CD14-positive monocyte (primary cell): ENCODE results near the gene PIH1D2. TPM values are rescaled to one million over a fixed set of nuclear protein-coding genes. Genes with fewer than 3 reads are reported as not detected.
A peak's percentile ranks its signal among the peaks of the same experiment; 100 is the strongest.
"Not testable (repeated sequence)": the region's sequence is repeated elsewhere in the genome, so short reads cannot be mapped to it uniquely, and the experiment has no call there.

Experiments used
- DNase-seq, 3 donors: peaks; one replicate each; pipeline ENCODE4 v3.0.0-alpha.2; 2011 to 2022
- H2AFZ ChIP-seq: 2 replicates; pipeline ENCODE4 v1.6.0; 2012; ENCODE audit warnings: mild to moderate bottlenecking, low read depth, low read length, inconsistent platforms; ENCODE audit not compliant: insufficient read depth, poor library complexity, severe bottlenecking
- H3K27ac ChIP-seq, 2 donors: 1 replicate in 1 of 2; 2 replicates in 1 of 2; pipeline ENCODE4 v1.5.1; 2012 to 2013; ENCODE audit warnings: low read length in 2 of 2, control low read depth in 1 of 2, inconsistent platforms in 1 of 2, low read depth in 1 of 2, mild to moderate bottlenecking in 1 of 2
- H3K27me3 ChIP-seq, 2 donors: one replicate each; pipeline versions ENCODE4 v1.6.0 to v1.6.1; 2011 to 2013; ENCODE audit warnings: low read length in 2 of 2; ENCODE audit not compliant: control insufficient read depth in 2 of 2, insufficient read depth in 2 of 2
- H3K36me3 ChIP-seq, 2 donors: replicated peaks in 1 of 2; 1 replicate in 1 of 2; 2 replicates in 1 of 2; pipeline versions ENCODE4 v1.5.1 to v1.6.1; 2012 to 2013; ENCODE audit warnings: low read length in 2 of 2, control low read depth in 1 of 2, inconsistent platforms in 1 of 2, mild to moderate bottlenecking in 1 of 2; ENCODE audit not compliant: insufficient read depth in 2 of 2, control insufficient read depth in 1 of 2
- H3K4me1 ChIP-seq, 2 donors: 1 replicate in 1 of 2; 2 replicates in 1 of 2; pipeline versions ENCODE4 v1.5.1 to v1.6.1; 2012 to 2013; ENCODE audit warnings: low read length in 2 of 2, control low read depth in 1 of 2, inconsistent platforms in 1 of 2, mild to moderate bottlenecking in 1 of 2, moderate library complexity in 1 of 2; ENCODE audit not compliant: insufficient read depth in 2 of 2, control insufficient read depth in 1 of 2
- H3K4me2 ChIP-seq: replicated peaks from 2 replicates; pipeline ENCODE3; 2012; ENCODE audit warnings: low read length, moderate library complexity, mild to moderate bottlenecking; ENCODE audit not compliant: poor library complexity, severe bottlenecking; ENCODE audit errors: extremely low read depth
- H3K4me3 ChIP-seq, 3 experiments: fragments of 200-600 bp in 1 of 3; sonication (generic) in 1 of 3; replicated peaks in 1 of 3; 1 replicate in 2 of 3; 2 replicates in 1 of 3; pipeline ENCODE4 v1.5.1; 2011 to 2013; ENCODE audit warnings: low read length in 3 of 3, mild to moderate bottlenecking in 3 of 3, control low read depth in 2 of 3, low read depth in 2 of 3, inconsistent platforms in 1 of 3, moderate library complexity in 1 of 3
- H3K79me2 ChIP-seq: 2 replicates; pipeline ENCODE4 v1.6.0; 2012; ENCODE audit warnings: mild to moderate bottlenecking, control low read depth, inconsistent platforms, low read length, moderate library complexity; ENCODE audit not compliant: insufficient read depth
- H3K9ac ChIP-seq: 2 replicates; pipeline ENCODE4 v1.6.0; 2017; ENCODE audit warnings: low read length, mild to moderate bottlenecking; ENCODE audit not compliant: insufficient read depth, poor library complexity, severe bottlenecking
- H3K9me3 ChIP-seq, 2 donors: replicated peaks in 1 of 2; 1 replicate in 1 of 2; 2 replicates in 1 of 2; pipeline versions ENCODE4 v1.5.1 to v1.6.1; 2012 to 2013; ENCODE audit warnings: low read length in 2 of 2, control low read depth in 1 of 2; ENCODE audit not compliant: control insufficient read depth in 1 of 2, insufficient read depth in 1 of 2
- H4K20me1 ChIP-seq: 2 replicates; pipeline ENCODE4 v1.6.0; 2012; ENCODE audit warnings: mild to moderate bottlenecking, low read length, control low read depth, moderate library complexity; ENCODE audit not compliant: insufficient read depth
- H3K27ac Mint-ChIP-seq, 7 donors: one replicate each; pipeline ENCODE4 v1.8.0; 2020; ENCODE audit warnings: mild to moderate bottlenecking in 7 of 7, mixed read lengths in 7 of 7, moderate library complexity in 6 of 7, inconsistent platforms in 2 of 7
- H3K27me3 Mint-ChIP-seq, 3 donors: one replicate each; pipeline ENCODE4 v1.8.0; 2021 to 2022; ENCODE audit warnings: low read depth in 3 of 3, mild to moderate bottlenecking in 3 of 3, mixed read lengths in 3 of 3, moderate library complexity in 3 of 3, inconsistent platforms in 1 of 3
- H3K36me3 Mint-ChIP-seq, 2 donors: one replicate each; pipeline ENCODE4 v1.8.0; 2020; ENCODE audit warnings: mixed read lengths in 2 of 2, inconsistent platforms in 1 of 2, mild to moderate bottlenecking in 1 of 2
- H3K4me1 Mint-ChIP-seq: one replicate; pipeline ENCODE4 v1.8.0; 2020; ENCODE audit warnings: mild to moderate bottlenecking, mixed read lengths
- H3K4me3 Mint-ChIP-seq, 2 donors: one replicate each; pipeline ENCODE4 v1.8.0; 2020; ENCODE audit warnings: mild to moderate bottlenecking in 2 of 2, mixed read lengths in 2 of 2, moderate library complexity in 1 of 2
- H3K9me3 Mint-ChIP-seq, 7 donors: one replicate each; pipeline ENCODE4 v1.8.0; 2020 to 2022; ENCODE audit warnings: mixed read lengths in 7 of 7, mild to moderate bottlenecking in 6 of 7, moderate library complexity in 6 of 7, inconsistent platforms in 2 of 7
- WGBS: methylation state at CpG from one replicate; pipeline ENCODE4 v1.1.5; 2013; ENCODE audit warnings: missing lambda C conversion rate; ENCODE audit not compliant: insufficient coverage; 5-methylcytosine and 5-hydroxymethylcytosine counted together
- intact Hi-C, 2 donors: fragments of 100-400 bp; cut with micrococcal nuclease; formaldehyde crosslinking; loops; one replicate each; pipeline versions ENCODE4 v1.15.0 to v1.15.1; 2023
- polyA plus RNA-seq, 3 donors: library from polyadenylated mRNA; depleted of rRNA in 1 of 3; unstranded in 2 of 3; stranded (reverse) in 1 of 3; fragments of 300-500 nt in 2 of 3; fragments of >200 nt in 1 of 3; fragmentation: Illumina TruSeq in 2 of 3; gene quantifications; 1 replicate in 2 of 3; 2 replicates in 1 of 3; pipeline ENCODE4 v1.2.3, GENCODE V29; 2012 to 2021
- TF ChIP-seq, protein P1 (sequence below): fragments of 200-600 bp; IDR thresholded peaks from one replicate; pipeline ENCODE4 v1.8.0; 2022; ENCODE audit warnings: antibody characterized with exemption, mild to moderate bottlenecking

PIH1D2 gene
- polyA plus RNA-seq, 3 donors, result not detected

DNA sequence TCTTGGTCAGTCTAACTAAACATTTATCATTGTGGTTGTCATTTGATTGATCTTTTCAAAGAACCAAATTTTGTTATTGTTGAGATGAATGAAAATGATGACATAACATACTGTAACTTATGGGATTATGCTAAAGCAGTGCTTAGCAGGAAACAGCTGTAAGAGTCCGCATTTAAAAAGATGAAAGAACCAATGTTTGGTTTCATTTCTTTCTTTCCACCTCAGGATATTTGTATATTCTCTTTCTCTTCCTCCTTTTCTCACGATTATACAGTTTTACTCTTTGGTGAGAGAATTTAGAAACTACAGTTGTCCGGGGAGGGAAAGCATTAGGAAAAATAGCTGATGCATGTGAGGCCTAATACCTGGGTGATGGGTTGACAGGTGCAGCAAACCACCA lies 23.1 kb downstream of the PIH1D2 start:
- peaks cover 0 to 4% (median 0%) of the 10 kb centered on the region in 7 donors for H3K9me3 Mint-ChIP-seq
- Histone ChIP-seq H3K4me2 (no peak overlapping the region), H3K27ac (peak overlapping the region in 1 of 2 donors; percentile 36)

DNA sequence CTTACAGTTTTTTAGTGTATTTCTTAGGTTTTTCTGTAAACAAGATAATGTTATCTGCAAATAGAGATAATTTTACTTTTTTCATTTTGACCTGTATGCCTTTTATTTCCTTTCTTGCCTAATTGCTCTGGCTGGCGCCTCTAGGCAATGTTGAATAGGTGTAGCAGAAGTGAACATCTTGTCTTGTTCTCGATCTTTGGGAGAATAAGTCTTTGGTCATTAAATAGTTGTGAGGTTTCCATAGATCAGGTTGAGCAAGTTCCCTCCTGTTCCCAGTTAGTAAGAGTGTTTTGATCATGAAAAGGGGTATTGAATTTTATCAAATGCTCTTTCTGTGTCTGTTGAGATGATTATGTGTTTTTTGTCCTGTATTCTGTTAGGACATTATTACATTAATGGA lies 24.0 kb downstream of the PIH1D2 start:
- no peak overlapping the region for H3K4me2 ChIP-seq
- H3K27ac Mint-ChIP-seq, result no peak overlapping the region

More for the DNA sequence above, 23.1 kb downstream of the PIH1D2 start:
- Mint-ChIP-seq H3K4me3 (no peak overlapping the region), H3K27me3 (peaks cover 0 to 2% (median 0%) of the 10 kb centered on the region in 3 donors), H3K4me1 (peaks cover 22% of the 10 kb centered on the region), H3K36me3 (peaks cover 59 to 80% of the 10 kb centered on the region in 2 donors), H3K27ac (peak overlapping the region in 4 of 7 donors; percentile 4 to 45 (median 12))
- no peaks in the 10 kb centered on the region for H3K27me3 ChIP-seq
- no peak overlapping the region for H3K9ac ChIP-seq
- H3K4me1 ChIP-seq, result peaks cover 9 to 12% of the 10 kb centered on the region in 2 donors
- H3K79me2 ChIP-seq, result no peaks in the 10 kb centered on the region
- H3K4me3 ChIP-seq, result no peak overlapping the region
- no peaks in the 10 kb centered on the region for H4K20me1 ChIP-seq
- intact Hi-C loops, result no loop called here
- no CpG with 5 or more reads among the region's 3 CpGs for WGBS
- DNase-seq, result no peak
- H3K36me3 ChIP-seq, result peaks cover 38 to 54% of the 10 kb centered on the region in 2 donors
- TF ChIP-seq, protein P1, sequence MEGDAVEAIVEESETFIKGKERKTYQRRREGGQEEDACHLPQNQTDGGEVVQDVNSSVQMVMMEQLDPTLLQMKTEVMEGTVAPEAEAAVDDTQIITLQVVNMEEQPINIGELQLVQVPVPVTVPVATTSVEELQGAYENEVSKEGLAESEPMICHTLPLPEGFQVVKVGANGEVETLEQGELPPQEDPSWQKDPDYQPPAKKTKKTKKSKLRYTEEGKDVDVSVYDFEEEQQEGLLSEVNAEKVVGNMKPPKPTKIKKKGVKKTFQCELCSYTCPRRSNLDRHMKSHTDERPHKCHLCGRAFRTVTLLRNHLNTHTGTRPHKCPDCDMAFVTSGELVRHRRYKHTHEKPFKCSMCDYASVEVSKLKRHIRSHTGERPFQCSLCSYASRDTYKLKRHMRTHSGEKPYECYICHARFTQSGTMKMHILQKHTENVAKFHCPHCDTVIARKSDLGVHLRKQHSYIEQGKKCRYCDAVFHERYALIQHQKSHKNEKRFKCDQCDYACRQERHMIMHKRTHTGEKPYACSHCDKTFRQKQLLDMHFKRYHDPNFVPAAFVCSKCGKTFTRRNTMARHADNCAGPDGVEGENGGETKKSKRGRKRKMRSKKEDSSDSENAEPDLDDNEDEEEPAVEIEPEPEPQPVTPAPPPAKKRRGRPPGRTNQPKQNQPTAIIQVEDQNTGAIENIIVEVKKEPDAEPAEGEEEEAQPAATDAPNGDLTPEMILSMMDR, result no peak
- H3K9me3 ChIP-seq, result no peaks in the 10 kb centered on the region
- H2AFZ ChIP-seq, result no peak overlapping the region

DNA sequence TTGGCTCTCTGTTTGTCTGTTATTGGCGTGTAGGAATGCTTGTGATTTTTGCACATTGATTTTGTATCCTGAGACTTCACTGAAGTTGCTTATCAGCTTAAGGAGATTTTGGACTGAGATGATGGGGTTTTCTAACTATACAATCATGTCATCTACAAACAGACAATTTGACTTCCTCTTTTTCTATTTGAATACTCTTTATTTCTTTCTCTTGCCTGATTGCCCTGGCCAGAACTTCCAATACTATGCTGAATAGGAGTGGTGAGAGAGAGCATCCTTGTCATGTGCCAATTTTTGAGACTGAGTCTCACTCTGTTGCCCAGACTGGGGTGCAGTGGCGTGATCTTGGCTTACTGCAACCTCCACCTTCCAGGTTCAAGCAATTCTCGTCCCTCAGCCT lies 25.6 kb downstream of the PIH1D2 start:
- H3K4me2 ChIP-seq, H3K27me3 Mint-ChIP-seq, H2AFZ ChIP-seq, H3K4me3 ChIP-seq, intact Hi-C loops, H3K27me3 ChIP-seq, H4K20me1 ChIP-seq, H3K4me3 Mint-ChIP-seq, DNase-seq, H3K9me3 ChIP-seq, H3K9me3 Mint-ChIP-seq, H3K9ac ChIP-seq, H3K79me2 ChIP-seq: not testable (repeated sequence)
- Mint-ChIP-seq H3K4me1 (peaks cover 22% of the 10 kb centered on the region), H3K36me3 (peaks cover 66 to 79% of the 10 kb centered on the region in 2 donors), H3K27ac (peak overlapping the region in 6 of 7 donors; percentile 47 to 84 (median 78))
- Histone ChIP-seq H3K27ac (peak overlapping the region in 1 of 2 donors; percentile 53), H3K36me3 (peaks cover 41 to 59% of the 10 kb centered on the region in 2 donors), H3K4me1 (peaks cover 9 to 12% of the 10 kb centered on the region in 2 donors)
- WGBS, result 80% methylated on average over 1 of the region's 3 CpGs

More for the DNA sequence above, 24.0 kb downstream of the PIH1D2 start:
- no peak overlapping the region for H3K9ac ChIP-seq
- no peak for DNase-seq
- WGBS, result 0% methylated on average over 1 of the region's 2 CpGs
- H3K79me2 ChIP-seq, result no peaks in the 10 kb centered on the region
- Mint-ChIP-seq H3K9me3 (no peaks in the 10 kb centered on the region), H3K4me1 (peaks cover 22% of the 10 kb centered on the region), H3K36me3 (peaks cover 63 to 80% of the 10 kb centered on the region in 2 donors), H3K27me3 (peaks cover 0 to 2% (median 0%) of the 10 kb centered on the region in 3 donors), H3K4me3 (no peak overlapping the region)
- H3K27me3 ChIP-seq, result no peaks in the 10 kb centered on the region
- intact Hi-C loops, result no loop called here
- no peaks in the 10 kb centered on the region for H4K20me1 ChIP-seq
- H3K9me3 ChIP-seq, result no peaks in the 10 kb centered on the region
- peaks cover 44 to 57% of the 10 kb centered on the region in 2 donors for H3K36me3 ChIP-seq
- TF ChIP-seq, protein P1, result no peak
- peak overlapping the region in 1 of 2 donors; percentile 9 for H3K27ac ChIP-seq
- no peak overlapping the region for H3K4me3 ChIP-seq
- no peak overlapping the region for H2AFZ ChIP-seq
- peaks cover 9 to 12% of the 10 kb centered on the region in 2 donors for H3K4me1 ChIP-seq
